Caki2 (cell line): ENCODE results near the gene COL6A1. TPM values are rescaled to one million over a fixed set of nuclear protein-coding genes. Genes with fewer than 3 reads are reported as not detected.
"Not testable (repeated sequence)": the region's sequence is repeated elsewhere in the genome, so short reads cannot be mapped to it uniquely, and the experiment has no call there.

Source experiments
- DNase-seq: peaks from one replicate; pipeline ENCODE4 v3.0.0-alpha.2; 2015; ENCODE audit warnings: low read depth
- in situ Hi-C: cut with HindIII; loops from 2 replicates; pipeline ENCODE4 v1.10.0; 2016; ENCODE audit warnings: low sequenced_read_pairs, low pct_unique_long_range_greater_than_20kb, mixed read lengths
- total RNA-seq: library from RNA; depleted of rRNA; stranded (reverse); fragments of >200 nt; shearing (Covaris generic); gene quantifications from 2 replicates; pipeline ENCODE4 v1.2.3, GENCODE V29; 2014; ENCODE audit warnings: low replicate concordance

The COL6A1 gene
- total RNA-seq, 1 experiment from 2014 or later: 146 TPM

DNA sequence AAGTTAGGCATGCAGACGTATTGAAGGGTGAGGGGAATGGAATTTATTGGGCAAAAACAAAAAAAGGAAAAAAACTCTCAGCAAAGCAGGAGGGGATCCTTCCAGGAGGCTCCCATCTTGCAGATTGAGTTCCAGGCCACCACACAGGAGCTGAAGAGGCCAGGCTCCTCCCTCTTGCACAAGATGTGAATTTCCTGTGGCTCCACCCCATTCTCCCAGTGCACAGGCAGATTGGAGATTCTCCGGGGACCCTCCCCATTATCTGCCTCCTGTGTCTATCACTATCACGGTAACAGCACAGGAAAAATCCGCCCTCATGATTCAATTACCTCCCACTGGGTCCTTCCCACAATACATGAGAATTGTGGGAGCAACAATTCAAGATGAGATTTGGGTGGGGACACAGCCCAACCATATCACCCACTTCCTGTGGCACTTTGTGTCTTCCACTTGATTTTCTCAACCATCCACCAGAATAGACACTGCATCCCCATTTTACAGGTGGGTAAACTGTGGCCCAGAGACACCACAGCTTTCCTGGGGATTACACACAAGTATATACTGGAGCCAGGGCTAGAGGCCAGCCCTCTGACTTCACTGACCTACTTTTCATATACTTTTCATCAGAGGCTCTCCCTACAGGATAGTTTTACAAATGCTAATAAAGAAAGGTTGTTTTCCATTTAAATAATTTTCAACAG is 18.9 kb upstream of the COL6A1 start:
- DNase-seq: no peak
- in situ Hi-C loops: no loop called here

DNA sequence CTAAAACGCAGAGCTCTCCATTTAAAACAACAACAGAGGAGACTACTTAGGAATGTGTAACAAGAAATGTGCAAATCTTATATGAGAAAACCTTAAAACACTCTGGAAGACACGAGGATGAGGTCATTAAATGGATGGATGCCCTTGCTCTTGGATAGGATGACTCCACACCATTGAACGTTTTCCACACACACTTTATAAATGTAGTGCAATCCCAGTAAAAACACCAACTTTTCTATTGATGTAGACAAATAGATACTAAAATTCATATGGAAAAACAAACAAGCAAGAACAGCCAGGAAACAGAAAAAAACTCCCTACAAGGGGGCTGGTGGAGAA is 18.4 kb upstream of the COL6A1 start:
- in situ Hi-C loops: no loop called here
- DNase-seq: no peak

DNA sequence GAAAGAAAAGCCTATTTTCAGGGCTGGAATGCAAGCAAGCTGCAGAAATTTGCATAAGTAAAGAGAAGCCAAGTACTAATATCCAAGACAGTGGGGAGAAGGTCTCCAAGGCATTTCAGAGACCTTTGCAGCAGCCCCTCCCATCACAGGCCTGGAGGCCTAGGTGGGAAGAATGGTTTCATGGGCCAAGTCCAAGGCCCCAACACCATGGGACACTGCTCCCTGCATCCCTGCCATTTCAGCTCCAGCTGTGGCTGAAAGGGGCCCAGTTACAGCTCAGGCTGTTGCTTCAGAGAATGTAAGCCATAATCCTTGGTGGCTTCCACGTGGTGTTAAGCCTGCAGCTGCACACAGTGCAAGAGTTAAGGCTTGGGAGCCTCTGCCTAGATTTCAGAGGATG is 16.9 kb upstream of the COL6A1 start:
- in situ Hi-C loops: no loop called here
- no peak for DNase-seq

DNA sequence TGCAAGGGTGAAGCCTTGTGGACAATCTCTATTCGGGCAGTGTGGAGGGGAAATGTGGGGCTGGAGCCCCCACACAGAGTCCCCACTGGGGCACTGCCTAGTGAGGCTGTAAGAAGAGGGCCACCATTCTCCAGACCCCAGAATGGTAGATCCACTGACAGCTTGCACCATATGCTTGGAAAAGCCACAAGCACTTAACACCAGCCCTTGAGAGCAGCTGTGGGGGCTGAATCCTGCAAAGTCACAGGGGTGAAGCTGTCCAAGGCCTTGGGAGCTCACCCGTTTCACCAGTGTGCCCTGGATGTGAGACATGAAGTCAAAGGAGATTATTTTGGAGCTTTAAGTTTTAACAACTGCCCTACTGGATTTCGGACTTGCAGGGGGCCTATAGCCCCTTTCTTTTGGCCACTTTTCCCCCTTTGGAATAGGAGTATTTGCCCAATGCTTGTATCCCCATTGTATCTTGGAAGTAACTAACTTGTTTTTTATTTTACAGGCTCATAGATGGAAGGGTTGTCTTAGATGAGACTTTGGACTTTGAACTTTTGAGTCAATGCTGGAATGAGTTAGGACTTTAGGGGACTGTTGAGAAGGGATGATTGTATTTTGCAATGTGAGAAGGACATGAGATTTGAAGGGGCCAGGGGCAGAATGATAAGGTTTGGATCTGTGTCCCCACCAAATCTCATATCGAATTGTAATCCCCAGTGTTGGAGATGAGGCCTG is 16.3 kb upstream of the COL6A1 start:
- in situ Hi-C loops: no loop called here
- no peak for DNase-seq

DNA sequence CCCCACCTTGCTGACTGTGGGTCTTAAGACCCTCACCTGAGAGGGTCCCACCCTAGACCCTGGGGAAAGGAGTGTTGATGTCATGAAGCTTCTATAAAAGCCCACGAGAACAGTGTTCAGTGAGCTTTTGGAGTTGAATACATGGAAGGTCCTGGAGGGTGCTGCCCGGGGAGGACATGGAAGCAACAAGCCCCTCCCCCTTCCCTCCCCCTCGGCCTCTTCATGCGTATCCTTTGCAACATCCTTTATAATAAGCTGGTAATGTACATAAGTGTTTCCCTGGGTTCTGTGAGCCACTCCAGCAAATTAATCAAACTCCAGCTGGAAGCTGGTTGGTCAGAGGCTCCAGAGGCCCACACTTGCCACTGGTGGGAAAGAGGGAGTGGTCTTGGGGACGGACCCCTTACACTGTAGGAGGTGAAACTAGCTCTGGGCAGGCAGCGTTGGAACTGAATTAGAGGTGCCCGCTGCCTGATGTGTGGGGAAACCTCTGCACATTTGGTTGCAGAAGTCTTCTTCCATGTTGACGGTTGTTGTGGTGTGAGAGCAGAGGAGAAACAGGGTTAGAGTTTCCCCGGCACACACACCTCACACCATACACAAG is 14.7 kb upstream of the COL6A1 start:
- no peak for DNase-seq
- in situ Hi-C loops: no loop called here

DNA sequence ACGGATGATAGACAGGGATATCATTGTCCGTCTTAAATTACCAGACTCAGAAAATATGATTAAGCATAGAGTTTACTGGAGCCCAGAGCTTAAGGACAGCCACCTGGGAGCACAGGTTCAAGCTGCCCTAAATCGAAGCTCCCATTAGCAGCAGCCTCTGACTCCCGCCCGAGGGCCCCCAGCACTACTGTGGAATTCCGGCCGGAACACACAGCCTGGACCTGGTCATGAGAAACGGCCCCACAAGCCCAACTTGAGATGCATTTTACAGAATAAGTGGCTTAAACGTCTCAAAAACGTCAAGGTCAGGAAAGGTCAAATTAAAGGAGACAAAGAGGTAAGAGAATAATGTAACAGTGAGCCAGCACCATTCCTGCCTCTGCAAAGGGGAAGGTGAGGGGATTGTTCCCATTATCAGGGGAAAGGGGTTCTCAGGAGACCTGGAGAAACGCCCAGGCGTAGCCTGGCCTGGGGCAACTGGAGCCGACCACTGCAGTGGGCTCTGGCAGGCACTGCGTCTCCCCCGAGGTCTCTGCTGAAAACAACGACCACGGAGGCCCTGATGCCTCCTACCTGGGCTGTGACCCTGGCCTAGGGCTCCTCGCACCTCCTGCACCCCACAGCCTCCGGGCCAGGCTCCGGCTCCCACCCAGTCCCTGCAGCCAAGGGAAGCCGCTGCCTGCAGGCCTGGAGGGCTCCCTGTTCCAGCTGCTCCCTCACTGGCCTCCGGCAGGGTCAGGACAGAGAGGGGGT is 11.5 kb upstream of the COL6A1 start:
- no peak for DNase-seq
- in situ Hi-C loops: no loop called here

DNA sequence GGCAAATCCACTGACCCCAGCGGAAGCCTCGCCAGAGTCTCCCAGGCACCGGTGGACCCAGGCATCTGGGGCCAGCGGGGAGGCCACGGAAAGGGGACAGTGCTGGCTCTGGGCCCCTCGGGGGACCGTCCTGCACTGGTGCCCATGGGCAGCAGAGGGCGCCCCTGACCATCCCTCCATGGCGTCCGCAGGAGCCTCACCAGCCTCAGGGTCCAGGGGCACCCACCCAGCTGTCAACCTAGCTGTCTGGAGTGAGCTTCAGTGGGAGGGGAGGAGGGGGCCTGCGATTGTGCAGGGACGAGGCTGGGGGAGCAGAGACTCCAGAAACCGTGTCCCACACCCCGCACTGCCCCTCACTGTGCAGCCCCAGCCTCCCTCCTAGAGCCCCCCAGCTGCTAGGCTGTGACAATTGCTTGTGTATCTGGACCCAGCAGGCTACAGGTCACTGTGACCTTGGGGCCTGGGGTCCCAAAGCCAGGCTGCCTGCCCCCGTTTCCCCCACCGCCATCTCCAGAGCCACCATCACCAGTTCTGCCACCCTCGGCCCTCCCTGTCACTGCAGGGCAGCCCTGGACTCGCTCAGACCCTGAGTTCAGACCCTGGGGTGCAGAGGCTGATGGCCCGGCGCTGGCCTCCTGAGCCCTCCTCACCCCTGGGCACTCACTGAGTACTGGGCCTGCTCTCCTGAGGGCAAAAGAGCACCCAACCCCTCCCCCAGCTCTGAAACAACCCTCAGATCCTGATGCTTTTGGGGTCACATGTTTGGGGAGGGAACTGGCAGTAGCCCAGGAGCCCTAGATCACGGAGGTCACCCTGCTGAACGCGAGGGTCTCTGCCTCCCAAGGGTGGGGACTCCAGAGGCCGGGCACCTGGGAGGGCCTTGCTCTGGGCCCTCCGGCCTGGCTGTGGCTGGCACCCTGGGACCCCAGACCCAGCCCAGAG is 10.6 kb upstream of the COL6A1 start:
- in situ Hi-C loops: no loop called here
- peak; percentile 22 for DNase-seq

DNA sequence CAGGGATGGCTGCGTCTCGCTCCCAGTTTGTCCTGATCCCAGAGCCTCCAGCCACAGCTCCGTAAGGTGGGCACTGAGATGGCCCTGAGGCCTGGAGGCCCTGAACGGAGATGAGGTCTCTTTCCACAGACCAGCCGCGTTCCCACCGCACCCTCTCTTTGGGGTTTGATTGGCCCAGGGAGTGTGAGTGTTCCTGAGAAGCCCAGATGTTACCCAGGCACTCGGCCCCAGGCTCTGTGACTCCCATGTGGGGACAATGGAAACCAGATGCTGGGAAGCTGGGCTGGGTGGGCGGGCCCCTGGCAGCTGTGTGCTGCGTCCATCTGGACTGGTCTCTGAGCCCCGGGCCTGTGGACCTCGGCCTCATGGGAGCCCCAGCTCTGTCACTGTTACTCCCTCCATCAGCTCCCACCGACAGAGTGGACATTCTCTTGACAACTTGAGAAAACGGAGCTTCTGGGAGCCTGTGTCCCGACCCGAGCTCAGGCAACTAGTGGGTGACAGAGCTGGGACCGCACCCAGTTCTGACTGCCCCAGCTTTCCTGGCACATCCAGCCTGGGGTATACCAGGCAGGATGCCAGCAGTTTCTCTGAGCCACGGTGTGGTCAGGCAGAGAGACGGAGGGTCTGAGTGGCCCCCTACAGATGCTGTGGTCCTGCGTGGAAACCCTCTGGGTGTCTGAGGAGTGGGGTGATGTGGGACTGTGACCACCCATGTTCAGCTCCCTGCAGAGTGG is 9.8 kb upstream of the COL6A1 start:
- in situ Hi-C loops: no loop called here
- no peak for DNase-seq

DNA sequence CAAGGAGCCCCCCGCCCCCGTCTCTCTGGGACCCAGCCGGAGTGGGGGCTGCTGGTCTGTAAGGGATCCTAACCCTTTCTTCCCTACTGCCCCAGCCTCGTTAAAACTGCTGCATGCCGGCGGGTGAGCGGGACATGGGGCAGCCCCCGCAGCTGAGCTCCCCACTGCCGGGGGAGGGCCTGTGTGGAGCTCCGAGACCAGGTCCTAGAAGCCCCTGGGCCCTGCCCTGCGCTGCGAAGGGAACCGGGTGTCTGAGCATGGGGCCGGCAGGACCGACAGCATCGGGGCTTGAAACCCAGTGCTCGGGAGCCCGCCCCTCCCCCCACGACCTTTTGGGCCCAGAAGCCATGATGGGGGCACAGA is 9.2 kb upstream of the COL6A1 start:
- in situ Hi-C loops: no loop called here
- no peak for DNase-seq

DNA sequence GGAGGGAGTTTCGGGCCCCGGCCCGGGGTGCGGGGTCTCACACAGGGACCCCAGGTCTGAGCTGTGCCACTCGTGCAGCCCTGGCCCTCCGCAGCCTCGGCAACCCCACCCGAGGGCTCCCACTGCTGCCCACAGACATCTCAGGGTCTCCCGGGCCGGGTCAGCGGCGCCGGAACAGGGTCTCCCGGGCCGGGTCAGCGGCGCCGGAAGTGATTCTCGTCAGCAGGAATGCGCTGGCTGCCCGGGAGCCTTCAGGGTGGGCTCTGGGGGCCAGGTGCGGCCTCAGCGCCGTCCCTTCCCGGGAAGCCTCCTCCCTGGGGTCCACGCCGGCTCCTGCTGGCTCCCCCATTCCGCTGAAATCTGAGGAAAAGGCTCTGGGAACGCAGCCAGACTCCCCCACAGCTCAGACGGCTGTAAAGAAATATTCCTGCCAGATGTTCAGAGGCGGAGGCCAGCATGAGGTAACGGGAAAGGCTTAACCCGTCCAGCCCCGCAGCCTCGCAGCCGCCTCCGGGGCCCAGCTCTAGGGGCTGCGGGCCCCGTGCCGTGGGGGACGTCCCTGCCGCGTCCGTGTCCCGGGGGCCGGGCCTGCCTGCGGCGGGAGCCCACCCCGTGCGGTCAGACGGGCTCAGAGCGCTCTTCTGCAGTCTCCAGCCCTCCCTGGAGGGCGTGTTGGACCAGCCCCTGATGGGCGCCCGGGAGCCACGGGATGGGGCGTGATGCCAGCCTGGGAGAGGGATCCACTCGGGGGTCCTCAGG is 8.7 kb upstream of the COL6A1 start:
- DNase-seq: no peak
- in situ Hi-C loops: no loop called here

DNA sequence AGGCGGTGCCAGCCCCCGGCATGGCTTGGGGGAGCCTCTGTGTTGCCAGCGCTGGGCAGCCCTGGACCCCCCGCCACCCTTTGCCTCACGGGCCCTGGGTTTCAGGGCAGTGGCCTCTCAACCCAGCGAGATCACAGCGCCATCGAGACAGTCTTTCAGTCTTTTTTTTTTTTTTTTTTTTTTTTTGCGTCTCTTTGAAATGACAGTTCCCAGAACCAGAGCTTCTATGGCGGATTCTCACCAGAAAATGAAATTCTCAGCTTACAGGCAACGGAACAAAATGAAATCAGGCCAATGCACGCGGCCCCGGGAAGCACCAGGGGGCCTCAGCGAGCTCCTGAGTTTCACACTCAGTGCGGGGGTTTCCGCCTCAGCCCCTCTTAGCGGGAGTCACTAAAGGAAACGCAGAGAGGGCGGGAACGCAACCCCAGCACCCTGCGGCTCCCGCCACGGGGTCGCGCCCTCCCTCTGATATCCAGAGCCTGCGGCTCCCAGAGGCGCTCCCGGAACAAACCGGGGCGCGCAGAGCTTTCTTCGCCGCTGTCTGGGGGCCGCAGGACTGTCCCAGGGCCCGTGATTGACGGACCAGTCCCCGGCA is 8.0 kb upstream of the COL6A1 start:
- in situ Hi-C loops: no loop called here
- DNase-seq: no peak

DNA sequence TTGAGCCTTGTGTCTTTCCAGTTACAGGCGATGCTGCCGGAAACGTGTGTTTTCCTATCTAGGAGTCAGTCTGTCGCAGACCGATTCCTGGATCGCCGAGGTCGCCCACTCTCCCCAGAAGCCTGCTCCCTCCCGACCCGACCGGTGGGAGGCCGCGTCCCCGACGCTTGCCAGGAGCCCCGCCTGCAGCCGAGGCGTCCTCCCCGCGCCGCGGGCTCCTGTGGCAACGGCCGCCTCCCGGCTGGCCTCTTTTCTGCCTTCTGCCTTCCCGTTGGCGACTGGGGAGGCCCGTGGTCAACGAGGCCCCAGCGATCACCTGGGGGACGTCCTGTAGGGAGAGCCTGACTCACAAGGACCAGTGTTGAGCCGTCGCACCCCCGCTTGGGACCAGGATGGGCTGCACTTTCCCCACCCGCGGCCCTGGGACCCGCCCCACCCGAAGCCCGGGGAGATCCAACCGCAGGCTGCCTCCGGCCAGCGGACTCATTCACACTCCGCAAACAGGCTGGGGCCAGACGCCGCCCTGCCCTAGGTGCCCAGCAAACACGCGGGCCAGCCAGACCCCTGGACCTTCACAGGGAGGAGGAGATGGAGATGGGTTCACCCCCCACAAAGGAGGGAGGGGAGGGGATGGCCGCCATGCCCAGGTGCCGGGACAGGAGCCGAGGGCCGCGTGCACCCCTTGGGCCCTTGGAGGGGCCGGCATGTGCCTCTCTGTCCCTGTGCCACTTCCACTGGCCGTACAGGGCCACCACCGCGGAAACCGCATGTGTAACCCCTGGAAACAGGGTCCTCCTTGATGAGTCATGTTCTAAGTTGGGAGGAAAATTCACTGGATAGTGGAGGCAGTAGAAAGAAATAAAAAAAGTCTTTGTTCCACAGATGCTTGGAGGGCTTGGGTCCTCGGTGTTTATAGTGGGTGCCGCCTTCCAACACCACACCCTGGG is 7.2 kb upstream of the COL6A1 start:
- in situ Hi-C loops: no loop called here
- DNase-seq: no peak

DNA sequence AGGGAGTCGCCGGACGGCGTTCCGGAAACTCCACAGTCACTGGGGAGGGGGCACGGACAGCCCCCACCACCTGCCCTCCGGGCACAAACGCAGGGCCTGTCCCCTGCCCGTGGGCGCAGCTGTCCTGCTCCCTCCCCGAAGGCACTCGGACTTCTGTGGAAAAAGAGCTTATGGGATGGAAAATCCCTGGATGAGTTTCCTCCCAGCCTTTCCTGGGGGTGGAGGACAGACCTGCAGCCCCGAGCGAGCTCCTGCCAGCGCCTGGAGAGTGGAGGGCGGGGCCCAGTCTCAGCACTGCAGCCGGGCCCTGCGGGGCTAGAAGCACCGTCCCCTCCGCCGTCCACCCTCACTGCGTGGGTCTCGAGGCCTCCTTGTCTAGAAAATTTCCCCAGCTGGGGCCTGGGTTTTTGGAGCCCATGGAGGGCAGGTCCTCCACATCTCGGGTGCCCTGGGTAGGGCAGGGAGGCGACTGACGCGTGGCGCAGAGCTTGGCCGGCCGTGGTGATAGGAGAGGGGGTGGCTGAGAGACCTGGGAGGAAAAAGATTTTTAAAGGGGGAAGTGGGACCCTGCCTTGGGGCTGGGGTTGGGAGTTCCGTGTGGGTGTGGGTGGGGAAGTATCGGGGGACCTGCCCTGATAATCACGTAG is 6.4 kb upstream of the COL6A1 start:
- no peak for DNase-seq
- in situ Hi-C loops: no loop called here

DNA sequence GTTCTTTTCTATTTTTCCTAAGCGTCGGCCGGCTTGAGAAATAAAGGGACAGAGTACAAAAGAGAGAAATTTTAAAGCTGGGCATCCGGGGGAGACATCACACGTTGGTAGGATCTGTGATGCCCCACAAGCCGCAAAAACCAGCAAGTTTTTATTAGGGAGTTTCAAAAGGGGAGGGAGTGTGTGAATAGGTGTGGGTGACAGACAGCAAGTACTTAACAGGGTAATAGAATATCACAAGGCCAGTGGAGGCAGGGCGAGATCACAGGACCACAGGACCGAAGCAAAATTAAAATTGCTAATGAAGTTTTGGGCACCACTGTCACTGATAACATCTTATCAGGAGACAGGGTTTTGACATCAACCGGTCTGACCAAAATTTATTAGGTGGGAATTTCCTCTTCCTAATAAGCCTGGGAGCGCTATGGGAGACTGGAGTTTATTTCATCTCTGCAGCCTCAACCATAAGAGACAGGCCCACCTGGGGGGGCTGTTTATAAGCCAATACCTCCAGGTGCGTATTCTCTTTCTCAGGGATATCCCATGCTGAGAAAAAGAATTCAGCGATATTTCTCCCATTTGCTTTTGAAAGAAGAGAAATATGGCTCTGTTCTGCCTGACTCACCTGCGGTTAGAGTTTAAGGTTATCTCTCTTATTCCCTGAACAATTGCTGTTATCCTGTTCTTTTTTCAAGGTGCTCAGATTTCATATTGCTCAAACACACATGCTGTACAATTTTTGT is 5.7 kb upstream of the COL6A1 start:
- in situ Hi-C loops: not testable (repeated sequence)

More for the DNA sequence above, 5.7 kb upstream of the COL6A1 start:
- DNase-seq: not testable (repeated sequence)
